ENCODE measurements around the gene PUS7. TPM values are rescaled to one million over a fixed set of nuclear protein-coding genes. Genes with fewer than 3 reads are reported as not detected.

PUS7 gene
- total RNA-seq (2022; extraction: Qiagen RNA extraction): 22.5 to 36.2 TPM (median 26.4 TPM) in 5 replicates

GRCh38 chr7:105521717-105522463, at the start of gene PUS7:
TSS of gene PUS7 (minus strand) at chr7:105522271. CDS start at chr7:105508512, 13,759 bp downstream.

GRCh38 chr7:105531792-105532671, 10.0 kb upstream of the PUS7 start, which contains the start of gene RINT1:
TSS of gene RINT1 (plus strand) at chr7:105532201. CDS start at chr7:105532316, 115 bp downstream.

Other genes starting within 250 kb of the PUS7 start
- gene SRPK2, start 133.3 kb downstream of the PUS7 start, total RNA-seq (2022; extraction: Qiagen RNA extraction): 28.1 to 43.1 TPM (median 35.0 TPM) in 5 replicates
- gene RINT1, start 9.9 kb upstream of the PUS7 start, total RNA-seq (2022; extraction: Qiagen RNA extraction): 13.2 to 19.2 TPM (median 14.5 TPM) in 5 replicates
- 2.3 to 3.5 TPM (median 3.2 TPM) in 5 replicates for gene EFCAB10, start 59.2 kb upstream of the PUS7 start, total RNA-seq (2022; extraction: Qiagen RNA extraction)

Data from A549 treated with Hydrocortisone at 1 μM for 4 hours (cell line).